GM12864 (cell line): ENCODE results near the gene FGF12.

Experiments used
- DNase-seq: peaks from one replicate; pipeline ENCODE4 v3.0.0-alpha.2; 2011; ENCODE audit warnings: low read depth
- H3K4me3 ChIP-seq: 2 replicates; pipeline ENCODE4 v1.5.1; 2011; ENCODE audit warnings: mild to moderate bottlenecking, low read depth, low read length, control low read depth
- CTCF ChIP-seq: IDR thresholded peaks from 2 replicates; pipeline ENCODE4 v1.5.1; 2011; ENCODE audit warnings: low read depth, mild to moderate bottlenecking, moderate library complexity, low read length, control low read depth, inconsistent platforms; ENCODE audit errors: missing control alignments

The FGF12 gene

GRCh38 chr3:192367616-192368015 lies 359.7 kb downstream of the FGF12 start:
- TF ChIP-seq CTCF, result no peak
- DNase-seq, result no peak
- no peak overlapping the region for H3K4me3 ChIP-seq

GRCh38 chr3:192366916-192367315 lies 360.4 kb downstream of the FGF12 start:
- DNase-seq, result no peak
- H3K4me3 ChIP-seq, result no peak overlapping the region
- TF ChIP-seq CTCF, result no peak

GRCh38 chr3:192365571-192365970 lies 361.8 kb downstream of the FGF12 start:
- H3K4me3 ChIP-seq, result no peak overlapping the region
- no peak for TF ChIP-seq CTCF
- DNase-seq, result no peak

GRCh38 chr3:192364316-192364715 lies 363.0 kb downstream of the FGF12 start:
- TF ChIP-seq CTCF, result no peak
- no peak for DNase-seq
- H3K4me3 ChIP-seq, result no peak overlapping the region

- no peak overlapping the region for H3K4me3 ChIP-seq
- no peak for TF ChIP-seq CTCF
- DNase-seq, result no peak
These were observed 372.7 kb downstream of the FGF12 start for GRCh38 chr3:192354687-192355086.

- no peak overlapping the region for H3K4me3 ChIP-seq
- TF ChIP-seq CTCF, result no peak
These were observed 375.2 kb downstream of the FGF12 start for GRCh38 chr3:192352142-192352541.

GRCh38 chr3:192351441-192351840 lies 375.9 kb downstream of the FGF12 start:
- TF ChIP-seq CTCF, result no peak
- no peak for DNase-seq
- H3K4me3 ChIP-seq, result no peak overlapping the region

More at GRCh38 chr3:192352142-192352541, 375.2 kb downstream of the FGF12 start:
- DNase-seq, result no peak
